Cardiac fibroblast (primary cell): ENCODE measurements around the gene GSTO1.
A peak's percentile ranks its signal among the peaks of the same experiment; 100 is the strongest.

Experiments
- DNase-seq, 2 donors: peaks; one replicate each; pipeline versions ENCODE4 v3.0.0 to v3.0.0-alpha.2; 2010; ENCODE audit warnings: low read depth in 2 of 2
- H3K4me3 ChIP-seq, 2 donors: replicated peaks in 1 of 2; 1 replicate in 1 of 2; 2 replicates in 1 of 2; pipeline ENCODE4 v1.5.1; 2011; ENCODE audit warnings: low read depth in 2 of 2, low read length in 2 of 2, mild to moderate bottlenecking in 2 of 2, moderate library complexity in 1 of 2
- TF ChIP-seq, protein P1 (sequence below): IDR thresholded peaks from one replicate; pipeline ENCODE4 v1.5.1; 2011; ENCODE audit warnings: low read depth, mild to moderate bottlenecking, low read length, inconsistent platforms

Gene GSTO1

DNA sequence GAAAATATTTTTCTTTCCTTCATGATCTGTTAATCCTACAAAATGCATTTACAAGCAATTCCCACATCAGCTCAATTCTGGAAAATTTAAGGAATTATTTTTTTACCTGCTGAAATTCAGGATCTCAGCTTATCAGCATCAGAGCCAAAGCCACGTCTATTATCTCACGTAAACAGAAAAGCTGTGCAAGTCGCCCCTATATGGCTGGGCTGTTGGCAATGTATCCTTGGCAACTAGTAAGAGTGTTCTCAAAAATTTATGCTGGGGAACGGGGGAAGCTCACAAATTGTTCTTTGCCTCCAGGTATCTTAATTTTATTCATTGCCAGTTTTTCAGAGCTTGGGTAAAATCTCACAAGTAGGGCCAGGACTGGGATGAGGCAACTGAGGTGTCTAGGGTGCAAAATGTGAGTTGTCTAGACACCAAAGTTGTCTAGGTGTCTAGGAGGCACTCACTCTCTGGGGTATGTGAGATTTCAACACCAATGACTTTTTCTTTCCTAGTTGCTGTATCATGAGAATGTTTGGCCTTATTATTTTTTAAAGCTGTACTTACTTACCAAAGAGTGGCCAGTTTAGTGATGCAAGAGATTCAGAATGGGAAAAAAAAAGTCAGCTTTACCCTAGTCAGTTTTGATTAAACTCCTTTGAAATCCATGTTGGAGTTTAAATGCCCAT, 19.3 kb downstream of the GSTO1 start:
- TF ChIP-seq, protein P1, sequence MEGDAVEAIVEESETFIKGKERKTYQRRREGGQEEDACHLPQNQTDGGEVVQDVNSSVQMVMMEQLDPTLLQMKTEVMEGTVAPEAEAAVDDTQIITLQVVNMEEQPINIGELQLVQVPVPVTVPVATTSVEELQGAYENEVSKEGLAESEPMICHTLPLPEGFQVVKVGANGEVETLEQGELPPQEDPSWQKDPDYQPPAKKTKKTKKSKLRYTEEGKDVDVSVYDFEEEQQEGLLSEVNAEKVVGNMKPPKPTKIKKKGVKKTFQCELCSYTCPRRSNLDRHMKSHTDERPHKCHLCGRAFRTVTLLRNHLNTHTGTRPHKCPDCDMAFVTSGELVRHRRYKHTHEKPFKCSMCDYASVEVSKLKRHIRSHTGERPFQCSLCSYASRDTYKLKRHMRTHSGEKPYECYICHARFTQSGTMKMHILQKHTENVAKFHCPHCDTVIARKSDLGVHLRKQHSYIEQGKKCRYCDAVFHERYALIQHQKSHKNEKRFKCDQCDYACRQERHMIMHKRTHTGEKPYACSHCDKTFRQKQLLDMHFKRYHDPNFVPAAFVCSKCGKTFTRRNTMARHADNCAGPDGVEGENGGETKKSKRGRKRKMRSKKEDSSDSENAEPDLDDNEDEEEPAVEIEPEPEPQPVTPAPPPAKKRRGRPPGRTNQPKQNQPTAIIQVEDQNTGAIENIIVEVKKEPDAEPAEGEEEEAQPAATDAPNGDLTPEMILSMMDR: no peak
- H3K4me3 ChIP-seq: peak overlapping the region in 1 of 2 donors; percentile 38
- peak; percentile 43 to 80 for DNase-seq

DNA sequence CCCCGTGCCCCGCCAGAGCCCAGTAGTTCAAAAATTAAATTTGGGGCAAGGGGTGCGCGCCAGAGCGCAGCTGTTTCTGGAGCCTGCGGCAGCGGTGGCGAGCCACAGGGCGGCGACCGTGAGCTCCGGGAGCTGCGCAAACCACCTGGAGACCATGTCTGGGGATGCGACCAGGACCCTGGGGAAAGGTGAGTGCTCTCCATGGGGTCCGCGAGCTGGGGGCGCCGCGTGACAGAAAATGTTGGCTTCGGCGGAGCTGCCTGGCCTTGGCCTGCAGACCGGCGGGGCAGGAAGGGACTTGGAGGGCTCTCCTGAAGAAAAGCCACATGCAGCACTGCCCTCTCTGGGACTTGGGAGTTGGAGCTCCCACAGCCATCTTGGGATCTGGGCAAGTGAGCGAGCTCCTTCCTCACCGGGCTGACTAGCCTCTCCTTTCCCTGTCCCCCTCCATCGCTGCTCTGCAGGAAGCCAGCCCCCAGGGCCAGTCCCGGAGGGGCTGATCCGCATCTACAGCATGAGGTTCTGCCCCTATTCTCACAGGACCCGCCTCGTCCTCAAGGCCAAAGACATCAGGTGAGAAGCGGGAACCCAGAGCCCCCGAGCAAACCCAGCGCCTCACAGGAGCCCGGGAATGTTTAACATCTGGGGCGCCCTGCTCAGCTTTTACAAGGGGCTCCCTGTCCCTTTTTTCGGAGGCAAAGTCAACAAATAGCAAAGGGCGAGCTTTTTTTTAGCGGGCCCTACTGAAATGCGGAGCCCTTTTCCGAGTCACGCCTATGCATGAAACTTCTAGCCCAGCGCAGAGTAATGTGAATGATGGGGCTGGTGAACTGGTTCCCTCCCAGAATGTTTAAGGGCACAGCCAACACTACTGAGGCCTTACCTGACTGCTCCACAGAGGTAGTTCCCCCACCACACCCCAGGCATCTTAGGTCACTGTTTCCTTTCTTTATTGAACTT, 20.4 kb downstream of the GSTO1 start:
- TF ChIP-seq, protein P1: peak; percentile 98
- DNase-seq: peak; percentile 46 to 56
- peak overlapping the region; percentile 29 to 38 for H3K4me3 ChIP-seq

DNA sequence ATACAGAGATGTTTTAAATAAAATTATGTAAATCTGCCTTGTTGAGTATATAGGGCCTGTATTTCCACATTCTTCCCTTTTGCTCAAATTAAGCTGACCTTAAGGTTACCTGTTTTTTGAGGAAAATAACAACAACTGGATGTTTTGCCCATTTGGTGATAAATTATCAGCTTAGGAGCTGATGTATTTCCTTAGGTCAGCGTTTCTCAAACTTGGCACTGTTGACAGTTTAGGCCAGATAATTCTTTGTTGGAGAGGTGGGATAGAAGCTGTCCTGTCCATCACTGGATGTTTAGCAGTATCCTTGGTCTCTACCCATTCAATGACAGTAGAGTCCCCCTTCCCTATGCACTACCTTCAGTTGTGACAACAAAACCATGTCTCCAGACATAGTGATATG, 21.5 kb downstream of the GSTO1 start:
- no peak overlapping the region for H3K4me3 ChIP-seq
- TF ChIP-seq, protein P1: no peak
- DNase-seq: no peak

DNA sequence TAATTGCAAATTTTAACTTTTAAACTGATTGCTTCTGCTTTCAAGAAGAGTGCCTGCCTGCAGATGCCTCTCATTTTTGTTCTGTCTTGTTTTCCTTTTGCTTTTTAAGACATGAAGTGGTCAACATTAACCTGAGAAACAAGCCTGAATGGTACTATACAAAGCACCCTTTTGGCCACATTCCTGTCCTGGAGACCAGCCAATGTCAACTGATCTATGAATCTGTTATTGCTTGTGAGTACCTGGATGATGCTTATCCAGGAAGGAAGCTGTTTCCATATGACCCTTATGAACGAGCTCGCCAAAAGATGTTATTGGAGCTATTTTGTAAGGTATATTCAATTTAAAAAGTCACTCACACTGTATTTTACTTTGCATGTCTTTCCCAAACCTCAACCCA, 23.1 kb downstream of the GSTO1 start:
- DNase-seq: no peak
- TF ChIP-seq, protein P1: no peak

DNA sequence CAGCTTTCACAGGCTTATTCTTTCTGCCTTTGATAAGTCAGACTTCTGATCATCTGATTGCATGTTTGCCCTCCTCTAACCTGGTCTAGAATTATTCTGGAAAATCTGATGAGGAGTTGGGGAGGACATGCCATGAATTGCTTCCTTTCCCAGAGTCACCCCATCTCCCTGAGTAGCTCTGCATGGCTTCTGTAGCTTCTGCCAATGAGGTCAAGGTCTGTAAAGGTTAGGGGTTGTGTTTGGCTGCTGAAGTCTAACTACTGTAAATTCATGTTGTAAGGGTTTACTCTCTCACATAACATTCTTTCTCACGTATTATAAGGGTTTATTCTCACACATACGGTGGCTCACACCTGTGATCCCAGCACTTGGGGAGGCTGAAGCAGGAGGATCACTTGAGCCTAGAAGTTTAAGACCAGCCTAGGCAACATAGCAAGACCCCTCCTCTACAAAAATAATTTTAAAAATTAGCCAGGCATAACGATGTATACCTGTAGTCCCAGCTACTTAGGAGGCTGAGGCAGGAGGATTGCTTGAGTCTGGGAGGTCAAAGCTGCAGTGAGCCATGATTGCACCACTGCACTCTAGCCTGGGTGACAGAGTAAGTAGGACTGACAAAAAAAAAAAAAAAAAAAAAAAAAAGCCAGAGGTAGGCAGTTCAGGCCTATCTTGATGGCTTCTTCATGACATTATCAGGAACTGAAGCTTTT, 25.0 kb downstream of the GSTO1 start:
- H3K4me3 ChIP-seq: no peak overlapping the region
- no peak for DNase-seq
- TF ChIP-seq, protein P1: no peak

More for the DNA sequence above, 23.1 kb downstream of the GSTO1 start:
- no peak overlapping the region for H3K4me3 ChIP-seq

DNA sequence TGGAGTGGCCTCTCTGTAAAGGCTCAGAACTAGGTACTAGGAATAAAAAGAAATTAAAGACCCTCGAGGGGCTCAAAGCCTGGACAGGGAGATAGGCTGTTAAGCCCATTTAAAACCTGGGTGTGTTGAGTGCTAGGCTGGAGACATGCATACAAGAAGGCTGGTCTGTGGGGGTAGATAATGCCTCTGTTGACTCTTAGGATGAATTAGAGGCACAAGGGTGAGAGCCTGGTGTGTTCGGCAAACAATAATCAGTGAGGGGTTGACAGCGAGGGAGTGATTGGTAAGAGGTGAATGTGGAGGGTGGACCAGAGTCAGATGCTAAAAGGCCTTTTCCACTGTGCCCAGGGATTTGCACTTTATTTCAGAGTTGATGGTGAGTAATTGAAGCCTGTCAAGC, 27.0 kb downstream of the GSTO1 start:
- TF ChIP-seq, protein P1: no peak
- H3K4me3 ChIP-seq: no peak overlapping the region
- DNase-seq: no peak
